GM19395 (cell line): ENCODE data around the gene SSC4D.
A peak's percentile ranks its signal among the peaks of the same experiment; 100 is the strongest.
"Not testable (repeated sequence)": the region's sequence is repeated elsewhere in the genome, so short reads cannot be mapped to it uniquely, and the experiment has no call there.

Experiments used
- ATAC-seq: cut with Tn5 transposase; IDR thresholded peaks from one replicate; pipeline ENCODE4 v1.9.1; 2021; ENCODE audit warnings: mild to moderate bottlenecking, moderate library complexity; ENCODE audit not compliant: unreplicated experiment

SSC4D gene

GRCh38 chr7:76423666-76424412 lies 14.3 kb upstream of the SSC4D start:
- ATAC-seq: no peak

DNA sequence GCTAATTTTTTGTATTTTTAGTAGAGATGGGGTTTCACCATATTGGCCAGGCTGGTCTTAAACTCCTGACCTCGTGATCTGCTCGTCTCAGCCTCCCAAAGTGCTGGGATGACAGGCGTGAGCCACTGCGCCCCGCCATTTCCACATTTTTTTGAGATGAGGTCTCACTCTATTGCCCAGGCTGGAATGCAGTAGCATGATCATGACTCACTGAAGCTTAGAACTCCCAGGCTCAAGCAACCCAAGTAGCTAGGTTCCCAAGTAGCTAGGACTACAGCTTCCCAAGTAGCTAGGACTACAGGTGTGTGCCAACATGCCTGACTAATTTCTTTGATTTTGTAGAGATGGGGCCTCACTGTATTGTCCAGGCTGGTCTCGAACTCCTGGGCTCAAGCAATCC lies 11.6 kb upstream of the SSC4D start:
- not testable (repeated sequence) for ATAC-seq

DNA sequence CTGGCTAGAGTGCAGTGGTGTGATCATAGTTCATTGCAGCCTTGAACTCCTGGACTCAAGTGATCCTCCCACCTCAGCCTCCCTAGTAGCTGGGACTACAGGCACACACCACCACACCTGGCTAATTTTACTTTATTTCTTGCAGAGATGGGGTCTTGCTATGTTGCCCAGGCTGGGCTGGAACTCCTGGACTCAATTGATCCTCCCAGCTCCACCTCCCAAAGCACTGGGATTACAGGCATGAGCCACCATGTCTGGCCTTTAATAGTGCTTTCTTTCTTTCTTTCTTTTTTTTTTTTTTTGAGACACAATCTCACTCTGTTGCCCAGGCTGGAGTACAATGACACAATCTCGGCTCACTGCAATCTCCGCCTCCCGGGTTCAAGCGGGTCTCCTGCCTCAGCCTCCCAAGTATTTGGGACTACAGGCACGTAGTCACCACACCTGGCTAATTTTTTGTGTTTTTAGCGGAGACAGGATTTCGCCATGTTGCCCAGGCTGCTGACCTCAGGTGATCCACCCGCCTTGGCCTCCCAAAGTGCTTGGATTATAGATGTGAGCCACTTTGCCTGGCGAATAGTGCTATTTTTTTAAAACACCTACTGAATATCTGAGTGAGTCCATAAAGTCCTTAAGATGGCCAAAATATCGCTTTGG lies 8.3 kb upstream of the SSC4D start:
- not testable (repeated sequence) for ATAC-seq

DNA sequence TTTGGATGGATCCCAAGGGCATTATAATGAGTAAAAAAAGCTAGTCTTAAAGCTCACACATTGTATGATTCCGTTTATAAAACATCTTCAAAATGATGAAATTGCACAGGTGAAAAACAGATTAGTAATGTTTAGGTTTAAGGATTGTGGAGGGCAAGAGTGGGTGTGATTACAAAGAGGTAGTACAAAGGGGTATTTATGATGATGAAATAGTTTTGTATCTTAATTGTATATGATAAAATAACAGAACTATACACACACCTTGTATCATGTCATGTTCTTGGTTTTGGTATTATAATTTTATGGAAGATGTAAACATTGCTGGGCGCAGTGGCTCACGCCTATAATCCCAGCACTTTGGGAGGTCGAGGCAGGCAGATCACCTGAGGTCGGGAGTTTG lies 2.8 kb upstream of the SSC4D start:
- no peak for ATAC-seq

DNA sequence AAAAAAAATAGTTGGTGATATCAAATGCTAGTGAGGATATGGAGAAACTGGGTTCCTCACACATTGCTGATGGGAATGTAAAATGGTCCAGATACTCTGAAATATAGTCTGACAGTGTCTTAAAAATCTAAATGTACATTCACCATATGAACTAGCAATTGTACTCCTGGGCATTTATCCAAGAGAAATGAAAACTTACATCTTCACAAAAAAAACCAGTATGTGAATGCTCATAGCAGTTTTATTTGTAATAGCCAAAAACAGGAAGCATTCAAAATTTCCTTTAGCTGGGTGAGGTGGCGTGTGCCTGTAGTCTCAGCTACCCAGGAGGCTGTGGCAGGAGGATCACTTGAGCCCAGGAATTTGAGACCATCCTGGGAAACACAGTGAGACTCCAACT lies 2.1 kb upstream of the SSC4D start:
- ATAC-seq: no peak

GRCh38 chr7:76408121-76408560 lies 1.4 kb downstream of the SSC4D start:
- ATAC-seq: no peak

- ATAC-seq: no peak
Observed at GRCh38 chr7:76407718-76408117, 1.8 kb downstream of the SSC4D start.

DNA sequence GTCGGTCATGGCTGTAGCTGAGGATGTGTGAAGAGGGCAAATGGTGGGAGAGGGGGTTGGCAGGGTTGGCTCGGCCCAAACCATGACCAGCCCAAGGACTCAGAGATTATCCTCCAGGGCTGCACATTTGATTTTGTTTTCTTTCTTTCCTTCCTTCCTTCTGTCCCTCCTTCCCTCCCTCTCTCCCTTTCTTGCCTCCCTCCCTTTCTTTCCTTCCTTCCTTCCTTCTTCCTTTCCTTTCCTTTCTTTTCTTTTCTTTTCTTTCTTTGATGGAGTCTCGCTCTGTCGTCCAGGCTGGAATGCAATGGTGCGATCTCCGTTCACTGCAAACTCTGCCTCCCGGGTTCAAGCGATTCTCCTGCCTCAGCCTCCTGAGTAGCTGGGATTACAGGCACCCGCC lies 3.8 kb downstream of the SSC4D start:
- no peak for ATAC-seq

GRCh38 chr7:76403780-76404494 lies 5.6 kb downstream of the SSC4D start:
- no peak for ATAC-seq

GRCh38 chr7:76403097-76403496 lies 6.4 kb downstream of the SSC4D start:
- not testable (repeated sequence) for ATAC-seq

DNA sequence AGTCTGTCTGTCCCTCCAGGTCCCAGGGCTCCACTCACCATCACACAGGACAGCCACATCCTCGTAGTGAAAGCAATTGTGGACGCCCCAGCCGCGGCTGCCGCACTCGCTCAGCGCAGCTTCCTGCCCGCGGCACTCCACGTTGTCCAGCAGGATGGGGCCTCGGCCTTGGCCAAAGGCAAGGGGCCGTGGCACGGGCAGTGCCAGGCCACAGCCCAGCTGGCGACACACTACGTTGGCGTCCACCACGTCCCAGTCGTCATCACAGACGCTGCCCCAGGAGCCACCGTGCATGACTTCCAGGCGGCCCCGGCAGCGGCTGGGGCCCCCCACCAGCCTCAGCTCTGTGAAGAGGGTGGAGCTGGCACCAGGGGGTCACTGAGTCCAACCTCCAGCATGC lies 9.2 kb downstream of the SSC4D start:
- ATAC-seq: no peak

DNA sequence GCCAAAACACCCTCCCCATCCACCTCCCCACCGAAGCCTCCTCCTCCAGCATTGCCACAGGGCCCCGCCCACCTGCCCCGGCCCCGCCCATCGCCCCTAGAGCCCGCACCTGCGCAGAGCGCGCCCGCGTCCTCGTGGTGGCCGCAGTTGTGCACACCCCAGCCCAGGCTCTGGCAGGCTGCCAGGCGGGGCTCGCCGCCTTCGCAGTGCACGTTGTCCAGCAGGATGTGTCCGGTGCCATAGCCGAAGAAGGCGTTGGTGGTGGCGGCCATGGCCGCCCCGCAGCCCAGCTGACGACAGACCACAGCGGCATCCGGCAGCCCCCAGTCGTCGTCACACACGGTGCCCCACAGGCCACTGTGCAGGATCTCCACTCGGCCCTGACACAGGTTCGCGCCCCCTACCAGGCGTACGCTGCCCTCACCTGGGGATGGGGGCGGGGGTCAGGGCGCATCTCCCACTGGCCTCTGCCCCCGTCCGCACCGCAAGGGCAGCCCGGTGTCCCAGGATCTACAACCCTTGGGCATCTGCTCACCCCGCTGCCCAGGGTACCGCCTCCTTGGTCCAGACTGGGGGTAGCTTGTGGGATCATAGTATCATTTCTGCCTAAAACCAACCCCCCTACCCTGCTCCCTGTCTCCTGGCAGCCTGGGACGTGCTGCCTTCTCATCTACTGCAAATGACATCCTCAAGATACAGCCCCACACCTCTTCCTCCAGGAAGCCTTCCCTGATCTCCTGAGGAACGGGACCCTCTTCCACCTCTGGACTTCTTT lies 11.9 kb downstream of the SSC4D start:
- no peak for ATAC-seq

- no peak for ATAC-seq
Observed at GRCh38 chr7:76396864-76397263, 12.6 kb downstream of the SSC4D start.

GRCh38 chr7:76395965-76396726 lies 13.4 kb downstream of the SSC4D start:
- ATAC-seq: no peak

- ATAC-seq: not testable (repeated sequence)
Observed at GRCh38 chr7:76395605-76395964, 13.9 kb downstream of the SSC4D start.

- no peak for ATAC-seq
Observed at GRCh38 chr7:76394957-76395356, 14.5 kb downstream of the SSC4D start.

DNA sequence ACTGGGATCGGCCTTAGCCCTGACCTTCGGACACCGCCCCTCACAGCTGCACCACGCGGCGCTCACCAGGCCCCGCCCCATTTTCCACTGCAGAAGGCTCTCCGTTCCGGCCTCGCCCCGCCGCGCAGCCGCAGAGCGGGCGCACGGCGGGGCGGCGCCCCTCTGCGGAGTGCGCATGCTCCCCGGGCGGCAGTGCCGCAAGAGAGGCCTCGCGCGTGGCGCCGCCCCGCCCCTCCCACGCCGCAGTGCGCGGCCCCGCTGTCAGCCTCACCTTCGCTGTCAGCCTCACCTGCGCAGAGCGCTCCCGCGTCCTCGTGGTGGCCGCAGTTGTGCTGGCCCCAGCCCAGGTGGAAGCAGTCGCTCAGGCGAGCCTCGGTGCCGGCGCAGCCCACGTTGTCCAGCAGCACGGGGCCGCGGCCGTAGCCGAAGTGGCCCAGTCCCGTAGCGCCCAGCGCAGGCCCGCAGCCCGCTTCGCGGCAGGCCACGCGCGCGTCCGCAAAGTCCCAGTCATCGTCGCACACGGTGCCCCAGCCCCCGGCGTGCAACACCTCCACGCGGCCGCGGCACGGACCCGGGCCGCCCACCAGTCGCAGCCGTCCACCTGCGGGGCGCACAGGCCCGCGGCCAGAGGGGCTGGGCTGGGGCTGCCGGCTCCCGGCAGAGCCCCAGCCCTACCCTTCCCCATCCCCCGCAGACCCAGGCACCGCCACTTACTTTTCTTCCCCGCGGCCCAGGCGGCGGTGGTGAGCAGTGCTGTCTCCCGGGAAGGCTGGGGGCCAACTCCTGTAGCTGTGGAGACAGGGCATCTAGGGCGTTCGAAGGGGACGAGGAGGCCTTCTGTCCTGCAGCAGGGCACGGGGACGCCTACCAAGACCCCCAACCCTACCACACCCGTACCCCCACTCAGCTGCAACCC lies 16.1 kb downstream of the SSC4D start:
- peak; percentile 92 for ATAC-seq

GRCh38 chr7:76392531-76393115 lies 16.9 kb downstream of the SSC4D start:
- ATAC-seq: peak; percentile 5

- no peak for ATAC-seq
Observed at GRCh38 chr7:76390092-76390491, 19.4 kb downstream of the SSC4D start.
